ENCODE data around the gene UBAC2. TPM values are rescaled to one million over a fixed set of nuclear protein-coding genes. Genes with fewer than 3 reads are reported as not detected.

Gene UBAC2
- total and polyA plus RNA-seq, 2 experiments from 2014 or later: 71.2 to 130 TPM

DNA sequence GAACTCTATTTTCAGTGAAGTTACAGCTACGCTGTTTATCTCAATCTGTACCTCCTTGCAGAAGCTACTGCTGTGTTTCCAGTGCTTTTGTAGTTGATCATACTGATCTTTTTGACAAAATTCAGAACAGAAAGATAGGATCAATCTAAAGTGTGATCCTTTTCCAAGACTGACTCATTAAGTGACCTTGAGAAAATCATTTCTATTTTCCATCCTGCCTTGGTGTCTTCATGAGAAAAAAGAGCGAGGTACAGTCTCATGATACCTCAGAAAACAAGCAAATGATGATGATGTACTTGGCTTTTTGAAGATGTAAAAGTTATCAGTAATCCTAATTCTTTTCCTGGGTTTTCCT lies 152.6 kb downstream of the UBAC2 start:
- H3K27ac ChIP-seq: no peak overlapping the region
- no peak for DNase-seq (ENCODE audit: low read depth in 1 of 2, low spot score in 1 of 2)
- TF ChIP-seq, protein P1, sequence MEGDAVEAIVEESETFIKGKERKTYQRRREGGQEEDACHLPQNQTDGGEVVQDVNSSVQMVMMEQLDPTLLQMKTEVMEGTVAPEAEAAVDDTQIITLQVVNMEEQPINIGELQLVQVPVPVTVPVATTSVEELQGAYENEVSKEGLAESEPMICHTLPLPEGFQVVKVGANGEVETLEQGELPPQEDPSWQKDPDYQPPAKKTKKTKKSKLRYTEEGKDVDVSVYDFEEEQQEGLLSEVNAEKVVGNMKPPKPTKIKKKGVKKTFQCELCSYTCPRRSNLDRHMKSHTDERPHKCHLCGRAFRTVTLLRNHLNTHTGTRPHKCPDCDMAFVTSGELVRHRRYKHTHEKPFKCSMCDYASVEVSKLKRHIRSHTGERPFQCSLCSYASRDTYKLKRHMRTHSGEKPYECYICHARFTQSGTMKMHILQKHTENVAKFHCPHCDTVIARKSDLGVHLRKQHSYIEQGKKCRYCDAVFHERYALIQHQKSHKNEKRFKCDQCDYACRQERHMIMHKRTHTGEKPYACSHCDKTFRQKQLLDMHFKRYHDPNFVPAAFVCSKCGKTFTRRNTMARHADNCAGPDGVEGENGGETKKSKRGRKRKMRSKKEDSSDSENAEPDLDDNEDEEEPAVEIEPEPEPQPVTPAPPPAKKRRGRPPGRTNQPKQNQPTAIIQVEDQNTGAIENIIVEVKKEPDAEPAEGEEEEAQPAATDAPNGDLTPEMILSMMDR (IDR thresholded peaks at IDR 0.05; ENCODE audit: low read depth, low read length): no peak

GRCh38 chr13:99353836-99354235 lies 153.2 kb downstream of the UBAC2 start:
- Histone ChIP-seq H3K27ac (no peak overlapping the region), H3K9me3 (ENCODE audit: low read depth) (no peaks in the 10 kb centered on the region), H3K4me1 (ENCODE audit: low read depth) (no peaks in the 10 kb centered on the region), H3K27me3 (no peaks in the 10 kb centered on the region), H3K36me3 (peaks cover 3% of the 10 kb centered on the region), H3K4me3 (no peak overlapping the region)
- DNase-seq (ENCODE audit: low read depth in 1 of 2, low spot score in 1 of 2): no peak
- TF ChIP-seq, protein P1 (IDR thresholded peaks at IDR 0.05; ENCODE audit: low read depth, low read length): no peak

More for the DNA sequence above, 152.6 kb downstream of the UBAC2 start:
- no peak overlapping the region for H3K4me3 ChIP-seq
- no peaks in the 10 kb centered on the region for H3K9me3 ChIP-seq (ENCODE audit: low read depth)
- no peaks in the 10 kb centered on the region for H3K27me3 ChIP-seq
- peaks cover 1% of the 10 kb centered on the region for H3K36me3 ChIP-seq
- H3K4me1 ChIP-seq (ENCODE audit: low read depth): no peaks in the 10 kb centered on the region

DNA sequence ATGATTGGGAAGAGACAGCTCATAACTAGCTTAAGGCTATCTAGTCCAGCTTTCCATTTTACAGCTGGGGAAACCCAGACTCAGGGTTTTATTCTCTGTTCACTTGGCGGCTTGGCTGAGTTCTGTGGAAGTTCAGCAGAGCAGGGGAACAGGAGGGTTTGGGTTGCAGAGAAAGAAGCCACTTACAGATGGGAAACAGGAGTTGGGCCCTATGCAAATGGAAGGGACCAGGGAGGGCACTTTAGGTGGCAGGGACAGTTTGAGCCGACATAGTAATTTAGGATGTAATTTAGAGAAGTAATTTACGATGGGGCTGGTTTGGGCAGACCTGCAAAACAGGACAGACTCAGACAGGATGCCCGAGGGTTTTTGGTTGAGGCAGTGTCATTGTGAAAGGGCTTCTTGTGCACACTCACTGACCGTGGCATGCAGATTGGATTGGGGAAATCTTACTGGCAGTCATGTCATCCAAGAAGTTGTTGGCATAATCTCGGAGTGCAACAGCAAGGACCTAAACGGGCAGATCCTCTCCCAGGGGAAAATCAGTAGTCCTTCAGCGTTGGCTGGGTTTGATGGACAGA lies 153.8 kb downstream of the UBAC2 start:
- Histone ChIP-seq H3K9me3 (ENCODE audit: low read depth) (no peaks in the 10 kb centered on the region), H3K4me3 (no peak overlapping the region), H3K36me3 (peaks cover 3% of the 10 kb centered on the region), H3K27me3 (no peaks in the 10 kb centered on the region), H3K4me1 (ENCODE audit: low read depth) (no peaks in the 10 kb centered on the region), H3K27ac (no peak overlapping the region)
- DNase-seq (ENCODE audit: low read depth in 1 of 2, low spot score in 1 of 2): no peak
- TF ChIP-seq, protein P1 (IDR thresholded peaks at IDR 0.05; ENCODE audit: low read depth, low read length): no peak

GRCh38 chr13:99355267-99356011 lies 154.8 kb downstream of the UBAC2 start:
- DNase-seq (ENCODE audit: low read depth in 1 of 2, low spot score in 1 of 2): no peak
- no peaks in the 10 kb centered on the region for H3K27me3 ChIP-seq
- no peak overlapping the region for H3K27ac ChIP-seq
- no peaks in the 10 kb centered on the region for H3K9me3 ChIP-seq (ENCODE audit: low read depth)
- H3K4me3 ChIP-seq: no peak overlapping the region
- no peaks in the 10 kb centered on the region for H3K4me1 ChIP-seq (ENCODE audit: low read depth)
- TF ChIP-seq, protein P1 (IDR thresholded peaks at IDR 0.05; ENCODE audit: low read depth, low read length): no peak
- peaks cover 3% of the 10 kb centered on the region for H3K36me3 ChIP-seq

DNA sequence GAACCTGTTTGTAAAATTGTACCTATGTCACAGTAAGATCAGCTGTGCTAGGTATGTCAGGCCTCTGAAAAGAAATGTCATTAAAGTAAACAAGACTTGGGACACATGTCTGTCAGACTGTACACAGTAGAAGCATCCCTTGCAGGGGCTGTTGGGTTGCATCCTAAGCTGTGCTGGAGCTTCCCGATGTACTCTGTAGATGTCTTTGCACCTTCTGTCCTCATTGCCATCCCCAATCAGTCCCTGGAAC lies 155.3 kb downstream of the UBAC2 start:
- Histone ChIP-seq H3K27ac (no peak overlapping the region), H3K4me1 (ENCODE audit: low read depth) (no peaks in the 10 kb centered on the region), H3K9me3 (ENCODE audit: low read depth) (no peaks in the 10 kb centered on the region), H3K36me3 (peaks cover 3% of the 10 kb centered on the region), H3K27me3 (no peaks in the 10 kb centered on the region), H3K4me3 (no peak overlapping the region)
- no peak for DNase-seq (ENCODE audit: low read depth in 1 of 2, low spot score in 1 of 2)
- TF ChIP-seq, protein P1 (IDR thresholded peaks at IDR 0.05; ENCODE audit: low read depth, low read length): no peak
